MCF 10A (cell line): Measurements from ENCODE around the gene PTPRK. TPM values are rescaled to one million over a fixed set of nuclear protein-coding genes. Genes with fewer than 3 reads are reported as not detected.

Experiments
- BruUV-seq: library from RNA; stranded (reverse); fragments of 400-500 nt; replicated peaks from 2 replicates; lab custom pipeline; 2021; lab: Mats Ljungman, UMichigan
- CTCF ChIA-PET: fragments of 300-600 bp; sonication (Branson Sonifier 250); formaldehyde crosslinking; extraction: SDS; loops from one replicate; lab custom pipeline; 2021; ENCODE audit warnings: antibody characterized with exemption, inconsistent platforms; lab: Yijun Ruan, JAX
- POLR2A ChIA-PET: fragments of 300-600, 350-650 bp; sonication (Branson Sonifier 250); formaldehyde crosslinking; extraction: SDS; loops from one replicate; lab custom pipeline; 2020; ENCODE audit warnings: antibody characterized with exemption, inconsistent platforms; lab: Yijun Ruan, JAX
- DNase-seq: peaks from one replicate; pipeline ENCODE4 v3.0.0-alpha.2; 2018; ENCODE audit not compliant: unreplicated experiment
- H3K27ac Mint-ChIP-seq: one replicate; pipeline ENCODE4 v1.8.0; 2022; ENCODE audit warnings: mild to moderate bottlenecking, low read depth, mixed read lengths; ENCODE audit not compliant: unreplicated experiment
- H3K27me3 Mint-ChIP-seq: one replicate; pipeline ENCODE4 v1.8.0; 2022; ENCODE audit warnings: mixed read lengths; ENCODE audit not compliant: insufficient read depth, unreplicated experiment
- H3K36me3 Mint-ChIP-seq: one replicate; pipeline ENCODE4 v1.8.0; 2022; ENCODE audit warnings: mild to moderate bottlenecking, moderate library complexity, mixed read lengths; ENCODE audit not compliant: insufficient read depth, unreplicated experiment
- H3K4me1 Mint-ChIP-seq: one replicate; pipeline ENCODE4 v1.8.0; 2022; ENCODE audit warnings: mixed read lengths; ENCODE audit not compliant: insufficient read depth, unreplicated experiment
- H3K4me3 Mint-ChIP-seq: one replicate; pipeline ENCODE4 v1.8.0; 2022; ENCODE audit warnings: mild to moderate bottlenecking, moderate library complexity, mixed read lengths; ENCODE audit not compliant: unreplicated experiment
- H3K9me3 Mint-ChIP-seq: one replicate; pipeline ENCODE4 v1.8.0; 2022; ENCODE audit warnings: mixed read lengths; ENCODE audit not compliant: unreplicated experiment
- CTCF ChIP-seq: fragments of 200-600 bp; IDR thresholded peaks from one replicate; pipeline ENCODE4 v1.8.0; 2022; ENCODE audit warnings: antibody characterized with exemption, mild to moderate bottlenecking; ENCODE audit not compliant: unreplicated experiment
- intact Hi-C: fragments of 100-400 bp; cut with micrococcal nuclease; formaldehyde crosslinking; loops from 2 replicates; pipeline ENCODE4 v1.14.1; 2022
- total RNA-seq: library from RNA; stranded (reverse); gene quantifications from 2 replicates; pipeline ENCODE4 v1.2.3, GENCODE V29; 2022

The PTPRK gene
- total RNA-seq, 1 experiment from 2014 or later, result 50.2 TPM

- Mint-ChIP-seq H3K36me3 (no peaks in the 10 kb centered on the region), H3K27ac (peak overlapping the region; percentile 24), H3K4me1 (no peaks in the 10 kb centered on the region), H3K27me3 (no peaks in the 10 kb centered on the region), H3K4me3 (no peak overlapping the region), H3K9me3 (no peaks in the 10 kb centered on the region)
- intact Hi-C loops, result no loop called here
- POLR2A ChIA-PET, result no interaction called here
- DNase-seq, result no peak
- CTCF ChIA-PET, result interaction anchor here (1.5 kb wide), 1 partner anchor 10 kb away, joined by 3 read pairs; no protein-coding TSS in a partner anchor
- BruUV-seq, result no TSS peak
- no peak for TF ChIP-seq CTCF
These were observed 267.8 kb downstream of the PTPRK start for GRCh38 chr6:128252341-128253176.

DNA sequence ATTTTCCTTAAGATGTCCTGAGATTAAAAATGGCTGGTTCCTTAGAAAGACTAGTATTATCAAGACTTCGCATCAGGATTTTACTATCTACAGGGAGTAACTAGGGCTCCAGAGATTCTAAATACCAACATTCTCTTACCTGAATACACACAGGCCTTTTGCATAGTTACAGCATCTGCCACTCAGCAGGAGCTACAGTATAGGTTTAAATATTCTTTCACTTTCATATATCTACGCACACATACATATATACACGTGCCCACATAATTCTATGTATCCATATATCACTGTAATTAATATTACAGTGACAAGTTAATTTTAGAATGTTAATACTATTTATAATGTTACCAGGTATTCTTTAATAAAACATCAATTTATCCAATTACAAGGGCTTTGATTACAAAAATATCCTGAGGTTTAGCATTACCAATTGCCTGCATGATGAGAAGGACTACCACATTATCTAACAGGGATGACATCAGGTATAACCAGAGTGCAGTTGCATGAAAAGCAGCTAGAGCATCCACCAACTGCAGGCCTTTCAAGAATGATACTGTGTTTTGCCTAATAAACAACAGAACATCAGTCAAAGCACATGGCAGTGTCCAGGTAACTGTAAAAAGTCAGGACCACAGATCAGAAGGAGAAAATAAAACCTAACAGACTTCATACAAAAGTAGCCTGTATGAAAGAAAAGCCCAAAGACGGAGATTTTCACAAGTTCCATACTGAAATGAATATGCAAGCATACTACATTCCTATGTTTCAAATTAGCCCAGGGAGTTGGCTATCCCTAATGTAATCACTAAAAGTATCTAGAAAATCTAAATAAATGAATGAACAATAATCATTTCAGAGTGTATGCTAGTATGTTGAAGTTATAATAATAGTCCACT lies 268.7 kb downstream of the PTPRK start:
- Mint-ChIP-seq H3K4me3 (no peak overlapping the region), H3K4me1 (no peaks in the 10 kb centered on the region), H3K27ac (no peak overlapping the region), H3K36me3 (no peaks in the 10 kb centered on the region), H3K9me3 (no peaks in the 10 kb centered on the region), H3K27me3 (no peaks in the 10 kb centered on the region)
- POLR2A ChIA-PET, result no interaction called here
- CTCF ChIA-PET, result interaction anchor here (1.5 kb wide), 1 partner anchor 9 kb away, joined by 3 read pairs; no protein-coding TSS in a partner anchor
- intact Hi-C loops, result no loop called here
- TF ChIP-seq CTCF, result no peak
- BruUV-seq, result no TSS peak
- DNase-seq, result no peak

GRCh38 chr6:128250370-128251070 lies 269.9 kb downstream of the PTPRK start:
- CTCF ChIA-PET, result interaction anchor here (0.6 kb wide), 1 partner anchor 9 kb away, joined by 5 read pairs; no protein-coding TSS in a partner anchor
- TF ChIP-seq CTCF, result no peak
- Mint-ChIP-seq H3K27me3 (no peaks in the 10 kb centered on the region), H3K27ac (no peak overlapping the region), H3K36me3 (no peaks in the 10 kb centered on the region), H3K9me3 (no peaks in the 10 kb centered on the region), H3K4me3 (no peak overlapping the region), H3K4me1 (no peaks in the 10 kb centered on the region)
- BruUV-seq, result no TSS peak
- no peak for DNase-seq
- intact Hi-C loops, result no loop called here
- POLR2A ChIA-PET, result no interaction called here
